ENCODE measurements around the gene ZNF3. TPM values are rescaled to one million over a fixed set of nuclear protein-coding genes. Genes with fewer than 3 reads are reported as not detected.

ZNF3 gene
- total and polyA plus RNA-seq, 2 donors from 2014 or later, result 15.8 to 30.8 TPM

DNA sequence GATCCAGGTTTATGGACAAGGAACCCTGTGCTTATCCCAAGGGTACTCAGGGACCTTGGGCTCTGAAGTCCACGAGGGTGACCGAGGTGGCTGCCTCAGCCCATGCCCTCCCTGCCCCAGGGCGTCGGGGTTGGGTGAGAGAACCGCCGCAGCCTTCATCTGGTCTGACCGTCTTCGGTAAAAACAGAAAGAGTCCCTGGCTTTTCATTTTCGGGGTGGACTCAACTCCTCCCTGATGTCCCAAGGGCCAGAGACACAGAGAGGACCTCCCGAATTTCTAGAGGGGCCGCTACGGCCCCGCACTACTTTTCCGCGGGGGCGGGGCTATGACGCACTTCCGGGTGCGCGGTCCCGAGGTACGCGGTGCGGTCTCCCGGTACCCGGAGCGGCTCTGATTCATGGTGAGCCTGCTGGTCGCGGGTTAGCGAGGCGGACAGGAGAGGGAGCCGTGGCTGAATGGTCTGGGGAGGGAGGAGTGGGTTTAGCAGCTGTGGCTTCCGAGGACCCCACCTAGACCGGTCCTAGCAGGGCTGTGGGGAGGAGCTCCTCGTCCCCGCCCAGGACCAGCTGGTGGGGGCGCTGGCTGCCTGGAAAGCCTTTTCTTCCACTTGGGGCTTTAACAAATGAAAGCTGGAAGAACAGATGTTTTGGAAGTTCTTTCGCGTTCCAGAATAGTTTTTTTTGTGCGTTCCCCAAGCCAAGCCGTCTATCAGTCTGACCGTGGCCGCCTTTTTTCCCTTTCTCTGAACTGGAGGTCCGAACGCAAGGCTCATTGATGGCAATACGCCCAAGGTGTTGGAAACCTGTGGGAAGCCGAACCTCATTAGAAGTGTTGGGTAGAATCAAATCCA, 31.9 kb downstream of the ZNF3 start, which contains the start of gene ZSCAN21:
TSS of gene ZSCAN21 (plus strand) at position 334 of the 851 bp plus-strand sequence. CDS start 7,233 bp downstream, outside the sequence.
- intact Hi-C loops (cut with DNase I), result no loop called here
- FAIRE-seq, result no peak

GRCh38 chr7:100048680-100049079, 32.8 kb downstream of the ZNF3 start:
- H3K27ac ChIP-seq (ENCODE audit: low read depth in 2 of 2, low read length in 2 of 2), result no peak overlapping the region
- H3K9me3 ChIP-seq (ENCODE audit: control insufficient read depth in 2 of 3, insufficient read depth in 1 of 3, low read length in 3 of 3), result no peaks in the 10 kb centered on the region
- intact Hi-C loops (cut with DNase I), result no loop called here
- H3K27me3 ChIP-seq (ENCODE audit: control insufficient read depth, insufficient read depth, low read length), result no peaks in the 10 kb centered on the region
- H3K4me1 ChIP-seq (ENCODE audit: control insufficient read depth in 2 of 3, insufficient read depth in 2 of 3, low read depth in 1 of 3, low read length in 3 of 3), result peaks cover 0 to 16% (median 0%) of the 10 kb centered on the region in 3 donors
- no peak for FAIRE-seq
- peak in 1 of 5 donors; percentile 30 for DNase-seq
- H3K9ac ChIP-seq (ENCODE audit: low read length in 3 of 3), result peak overlapping the region in 1 of 3 donors; percentile 91
- H3K4me3 ChIP-seq (ENCODE audit: low read length in 3 of 3), result peak overlapping the region in 2 of 3 donors; percentile 88 to 93
- H3K36me3 ChIP-seq (ENCODE audit: control insufficient read depth in 2 of 3, insufficient read depth in 3 of 3, low read length in 3 of 3), result no peaks in the 10 kb centered on the region
- TF ChIP-seq, protein P1, sequence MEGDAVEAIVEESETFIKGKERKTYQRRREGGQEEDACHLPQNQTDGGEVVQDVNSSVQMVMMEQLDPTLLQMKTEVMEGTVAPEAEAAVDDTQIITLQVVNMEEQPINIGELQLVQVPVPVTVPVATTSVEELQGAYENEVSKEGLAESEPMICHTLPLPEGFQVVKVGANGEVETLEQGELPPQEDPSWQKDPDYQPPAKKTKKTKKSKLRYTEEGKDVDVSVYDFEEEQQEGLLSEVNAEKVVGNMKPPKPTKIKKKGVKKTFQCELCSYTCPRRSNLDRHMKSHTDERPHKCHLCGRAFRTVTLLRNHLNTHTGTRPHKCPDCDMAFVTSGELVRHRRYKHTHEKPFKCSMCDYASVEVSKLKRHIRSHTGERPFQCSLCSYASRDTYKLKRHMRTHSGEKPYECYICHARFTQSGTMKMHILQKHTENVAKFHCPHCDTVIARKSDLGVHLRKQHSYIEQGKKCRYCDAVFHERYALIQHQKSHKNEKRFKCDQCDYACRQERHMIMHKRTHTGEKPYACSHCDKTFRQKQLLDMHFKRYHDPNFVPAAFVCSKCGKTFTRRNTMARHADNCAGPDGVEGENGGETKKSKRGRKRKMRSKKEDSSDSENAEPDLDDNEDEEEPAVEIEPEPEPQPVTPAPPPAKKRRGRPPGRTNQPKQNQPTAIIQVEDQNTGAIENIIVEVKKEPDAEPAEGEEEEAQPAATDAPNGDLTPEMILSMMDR (IDR thresholded peaks at IDR 0.05; ENCODE audit: borderline replicate concordance, extremely low read depth, insufficient read depth), result no peak

More for the DNA sequence above, 31.9 kb downstream of the ZNF3 start, which contains the start of gene ZSCAN21:
- Histone ChIP-seq H3K27me3 (ENCODE audit: control insufficient read depth, insufficient read depth, low read length) (no peaks in the 10 kb centered on the region), H3K4me3 (ENCODE audit: low read length in 3 of 3) (peak within 1 kb of the TSS; percentile 88 to 93 (median 92)), H3K27ac (ENCODE audit: low read depth in 2 of 2, low read length in 2 of 2) (peak within 1 kb of the TSS; percentile 99), H3K36me3 (ENCODE audit: control insufficient read depth in 2 of 3, insufficient read depth in 3 of 3, low read length in 3 of 3) (no peaks in the 10 kb centered on the region), H3K9ac (ENCODE audit: low read length in 3 of 3) (peak within 1 kb of the TSS; percentile 74 to 91 (median 75)), H3K4me1 (ENCODE audit: control insufficient read depth in 2 of 3, insufficient read depth in 2 of 3, low read depth in 1 of 3, low read length in 3 of 3) (peaks cover 0 to 16% (median 0%) of the 10 kb centered on the region in 3 donors), H3K9me3 (ENCODE audit: control insufficient read depth in 2 of 3, insufficient read depth in 1 of 3, low read length in 3 of 3) (no peaks in the 10 kb centered on the region)
- DNase-seq, result peak; percentile 89 to 94 (median 93)
- TF ChIP-seq, protein P1 (IDR thresholded peaks at IDR 0.05; ENCODE audit: borderline replicate concordance, extremely low read depth, insufficient read depth), result peak; percentile 3

- no peak for FAIRE-seq
- Histone ChIP-seq H3K36me3 (ENCODE audit: control insufficient read depth in 2 of 3, insufficient read depth in 3 of 3, low read length in 3 of 3) (no peaks in the 10 kb centered on the region), H3K9me3 (ENCODE audit: control insufficient read depth in 2 of 3, insufficient read depth in 1 of 3, low read length in 3 of 3) (no peaks in the 10 kb centered on the region), H3K27ac (ENCODE audit: low read depth in 2 of 2, low read length in 2 of 2) (peak overlapping the region in 1 of 2 donors; percentile 23), H3K9ac (ENCODE audit: low read length in 3 of 3) (no peak overlapping the region), H3K4me3 (ENCODE audit: low read length in 3 of 3) (no peak overlapping the region), H3K27me3 (ENCODE audit: control insufficient read depth, insufficient read depth, low read length) (no peaks in the 10 kb centered on the region), H3K4me1 (ENCODE audit: control insufficient read depth in 2 of 3, insufficient read depth in 2 of 3, low read depth in 1 of 3, low read length in 3 of 3) (peaks cover 0 to 8% (median 0%) of the 10 kb centered on the region in 3 donors)
- TF ChIP-seq, protein P1 (IDR thresholded peaks at IDR 0.05; ENCODE audit: borderline replicate concordance, extremely low read depth, insufficient read depth), result peak; percentile 13
- intact Hi-C loops (cut with DNase I), result no loop called here
- peak in 2 of 5 donors; percentile 16 to 32 for DNase-seq
Measured at GRCh38 chr7:100044718-100045117, 36.8 kb downstream of the ZNF3 start.
